Stimulated activated CD4-positive, alpha-beta T cell treated with anti-CD3 and anti-CD28 coated beads, Interleukin-4, amount 100 ng/mL, for 24 hours (primary cell): ENCODE results near the gene AGAP1.

Experiments used
- DNase-seq: peaks from one replicate; pipeline ENCODE4 v3.0.0-alpha.2; 2020

Gene AGAP1

GRCh38 chr2:235670974-235671787 is 177.3 kb downstream of the AGAP1 start:
- DNase-seq: no peak

GRCh38 chr2:235672720-235673119 is 178.9 kb downstream of the AGAP1 start:
- no peak for DNase-seq

- DNase-seq: no peak
Measured at GRCh38 chr2:235674146-235674545, 180.3 kb downstream of the AGAP1 start.

GRCh38 chr2:235674812-235675211 is 181.0 kb downstream of the AGAP1 start:
- DNase-seq: no peak

GRCh38 chr2:235675678-235676535 is 182.1 kb downstream of the AGAP1 start:
- no peak for DNase-seq

GRCh38 chr2:235676536-235676799 is 182.6 kb downstream of the AGAP1 start:
- DNase-seq: no peak

GRCh38 chr2:235677276-235677788 is 183.5 kb downstream of the AGAP1 start:
- DNase-seq: no peak

GRCh38 chr2:235677937-235678336 is 184.1 kb downstream of the AGAP1 start:
- no peak for DNase-seq

GRCh38 chr2:235678712-235679111 is 184.9 kb downstream of the AGAP1 start:
- no peak for DNase-seq

GRCh38 chr2:235679471-235679870 is 185.6 kb downstream of the AGAP1 start:
- no peak for DNase-seq

GRCh38 chr2:235685024-235685721 is 191.3 kb downstream of the AGAP1 start:
- DNase-seq: no peak

- no peak for DNase-seq
Measured at GRCh38 chr2:235688511-235689426, 194.9 kb downstream of the AGAP1 start.

- no peak for DNase-seq
Measured at GRCh38 chr2:235689427-235689853, 195.6 kb downstream of the AGAP1 start.

- no peak for DNase-seq
Measured at GRCh38 chr2:235690082-235690808, 196.4 kb downstream of the AGAP1 start.

- no peak for DNase-seq
Measured at GRCh38 chr2:235690809-235691450, 197.1 kb downstream of the AGAP1 start.

- DNase-seq: no peak
Measured at GRCh38 chr2:235692076-235692475, 198.2 kb downstream of the AGAP1 start.

GRCh38 chr2:235692671-235693171 is 198.9 kb downstream of the AGAP1 start:
- DNase-seq: no peak

- no peak for DNase-seq
Measured at GRCh38 chr2:235693279-235693678, 199.4 kb downstream of the AGAP1 start.

GRCh38 chr2:235694721-235695601 is 201.1 kb downstream of the AGAP1 start:
- no peak for DNase-seq

GRCh38 chr2:235695602-235695895 is 201.7 kb downstream of the AGAP1 start:
- DNase-seq: no peak
